Kidney tubule cell (primary cell): ENCODE measurements around the gene SEC23A.
A peak's percentile ranks its signal among the peaks of the same experiment; 100 is the strongest.
"Not testable (repeated sequence)": the region's sequence is repeated elsewhere in the genome, so short reads cannot be mapped to it uniquely, and the experiment has no call there.

Experiments used
- DNase-seq: peaks from one replicate; pipeline ENCODE4 v3.0.0-alpha.2; 2018; ENCODE audit warnings: low spot score

The SEC23A gene

GRCh38 chr14:39102969-39103957 is at the start of gene SEC23A:
Gene SEC23A, minus strand, starts transcription at chr14:39103235. Its CDS starts 7,117 bp downstream, at chr14:39096118.
- DNase-seq = peak; percentile 91

- no peak for DNase-seq
These were observed 42.4 kb upstream of the SEC23A start for GRCh38 chr14:39145266-39145966.

- not testable (repeated sequence) for DNase-seq
These were observed 40.2 kb upstream of the SEC23A start for GRCh38 chr14:39143226-39143625.

- DNase-seq = not testable (repeated sequence)
These were observed 38.6 kb upstream of the SEC23A start for GRCh38 chr14:39141623-39142022.

- no peak for DNase-seq
These were observed 37.1 kb upstream of the SEC23A start for GRCh38 chr14:39140170-39140569.

GRCh38 chr14:39138440-39138839 is 35.4 kb upstream of the SEC23A start:
- no peak for DNase-seq

GRCh38 chr14:39137835-39138234 is 34.8 kb upstream of the SEC23A start:
- not testable (repeated sequence) for DNase-seq

- DNase-seq = no peak
These were observed 19.5 kb upstream of the SEC23A start for GRCh38 chr14:39122330-39123138.

GRCh38 chr14:39114073-39114838 is 11.2 kb upstream of the SEC23A start, which contains the start of gene GEMIN2:
Gene GEMIN2, plus strand, starts transcription at chr14:39114323. Its CDS starts 16 bp downstream, at chr14:39114339.
- peak; percentile 95 for DNase-seq

- no peak for DNase-seq
These were observed 10.6 kb upstream of the SEC23A start for GRCh38 chr14:39113685-39114072.

- DNase-seq = no peak
These were observed 7.1 kb upstream of the SEC23A start for GRCh38 chr14:39109893-39110715.

GRCh38 chr14:39108791-39109190 is 5.8 kb upstream of the SEC23A start:
- DNase-seq = no peak

GRCh38 chr14:39107591-39107996 is 4.6 kb upstream of the SEC23A start:
- peak; percentile 63 for DNase-seq

GRCh38 chr14:39104078-39104801 is 1.2 kb upstream of the SEC23A start:
- not testable (repeated sequence) for DNase-seq

- DNase-seq = peak; percentile 59
These were observed 618 bp downstream of the SEC23A start for GRCh38 chr14:39102265-39102968.

GRCh38 chr14:39099748-39100147 is 3.3 kb downstream of the SEC23A start:
- DNase-seq = no peak

- not testable (repeated sequence) for DNase-seq
These were observed 3.8 kb downstream of the SEC23A start for GRCh38 chr14:39099215-39099614.

- DNase-seq = peak; percentile 85
These were observed 5.9 kb downstream of the SEC23A start for GRCh38 chr14:39097159-39097558.

- DNase-seq = no peak
These were observed 8.5 kb downstream of the SEC23A start for GRCh38 chr14:39094515-39094914.
